ENCODE results near the gene ZNF780A.
"Not testable (repeated sequence)": the region's sequence is repeated elsewhere in the genome, so short reads cannot be mapped to it uniquely, and the experiment has no call there.

ZNF780A gene

DNA sequence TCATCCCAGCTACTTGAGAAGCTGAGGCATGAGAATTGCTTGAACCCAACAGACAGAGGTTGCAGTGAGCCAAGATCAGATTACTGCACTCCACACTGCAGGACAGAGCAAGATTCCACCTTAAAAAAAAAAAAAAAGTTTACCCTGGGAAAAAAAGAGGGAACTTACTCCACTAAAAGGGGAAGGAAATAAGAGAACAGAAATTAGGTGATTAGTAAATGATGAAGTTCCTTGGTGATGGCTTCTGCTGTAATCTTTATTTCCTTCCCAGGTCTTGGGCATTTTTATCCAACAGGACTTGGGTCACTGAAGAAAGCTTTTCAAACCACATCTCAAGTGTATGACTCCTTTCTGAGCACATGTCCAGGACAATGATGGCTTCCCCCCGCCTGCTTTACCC lies 9.3 kb downstream of the ZNF780A start:
- Histone ChIP-seq H3K4me2 (ENCODE audit: low read length) (no peak overlapping the region), H3K27me3 (ENCODE audit: control insufficient read depth, insufficient read depth, low read length) (no peaks in the 10 kb centered on the region), H3K4me1 (ENCODE audit: control insufficient read depth, insufficient read depth, low read length) (no peaks in the 10 kb centered on the region), H3K36me3 (ENCODE audit: insufficient read depth, low read length) (peaks cover 63% of the 10 kb centered on the region), H3K9me3 (replicated peaks; ENCODE audit: low read length) (no peaks in the 10 kb centered on the region), H3K4me3 (ENCODE audit: low read length) (no peak overlapping the region), H3K9ac (ENCODE audit: low read depth, low read length) (no peak overlapping the region)

DNA sequence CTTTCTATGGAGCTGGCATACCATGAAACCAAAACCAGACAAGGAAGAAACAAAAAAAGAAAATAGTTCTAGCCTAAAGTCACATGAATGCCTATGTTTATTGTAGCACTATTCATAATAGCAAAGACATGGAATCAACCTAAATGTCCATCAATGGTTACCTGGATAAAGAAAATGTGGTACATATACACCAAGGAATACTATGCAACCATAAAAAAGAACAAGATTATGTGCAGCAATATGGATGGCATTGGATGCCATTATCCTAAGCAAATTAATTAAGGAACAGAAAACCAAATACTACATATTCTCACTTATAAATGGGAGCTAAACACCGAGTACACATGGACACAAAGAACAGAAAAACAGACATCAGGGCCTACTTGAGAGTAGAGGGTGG lies 10.5 kb downstream of the ZNF780A start:
- peaks cover 75% of the 10 kb centered on the region for H3K36me3 ChIP-seq (ENCODE audit: insufficient read depth, low read length)
- no peak overlapping the region for H3K4me2 ChIP-seq (ENCODE audit: low read length)
- no peak overlapping the region for H3K4me3 ChIP-seq (ENCODE audit: low read length)
- no peaks in the 10 kb centered on the region for H3K9me3 ChIP-seq (replicated peaks; ENCODE audit: low read length)
- H3K9ac ChIP-seq (ENCODE audit: low read depth, low read length): no peak overlapping the region
- no peaks in the 10 kb centered on the region for H3K27me3 ChIP-seq (ENCODE audit: control insufficient read depth, insufficient read depth, low read length)
- no peaks in the 10 kb centered on the region for H3K4me1 ChIP-seq (ENCODE audit: control insufficient read depth, insufficient read depth, low read length)

DNA sequence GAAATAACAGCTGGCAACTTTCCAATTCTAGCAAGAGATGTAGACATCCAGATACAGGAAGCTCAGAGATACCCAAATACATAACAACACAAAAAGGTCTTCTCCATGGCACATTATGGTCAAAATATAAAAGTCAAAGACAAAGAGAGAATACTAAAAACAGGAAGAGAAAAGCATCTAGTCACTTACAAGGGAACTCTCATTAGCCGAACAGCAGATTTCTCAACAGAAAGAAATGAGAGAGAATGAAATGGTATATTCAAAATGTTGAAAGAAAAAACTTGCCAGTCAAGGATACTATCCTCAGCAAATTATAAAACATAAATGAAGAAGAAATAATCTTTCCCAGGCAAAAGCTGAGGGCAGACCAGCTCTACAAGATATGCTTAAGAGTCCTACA lies 12.4 kb downstream of the ZNF780A start:
- Histone ChIP-seq H3K9me3 (replicated peaks; ENCODE audit: low read length) (peaks cover 4% of the 10 kb centered on the region), H3K27me3 (ENCODE audit: control insufficient read depth, insufficient read depth, low read length) (no peaks in the 10 kb centered on the region), H3K4me2 (ENCODE audit: low read length) (no peak overlapping the region), H3K4me1 (ENCODE audit: control insufficient read depth, insufficient read depth, low read length) (no peaks in the 10 kb centered on the region), H3K9ac (ENCODE audit: low read depth, low read length) (no peak overlapping the region), H3K4me3 (ENCODE audit: low read length) (no peak overlapping the region), H3K36me3 (ENCODE audit: insufficient read depth, low read length) (peaks cover 84% of the 10 kb centered on the region)

DNA sequence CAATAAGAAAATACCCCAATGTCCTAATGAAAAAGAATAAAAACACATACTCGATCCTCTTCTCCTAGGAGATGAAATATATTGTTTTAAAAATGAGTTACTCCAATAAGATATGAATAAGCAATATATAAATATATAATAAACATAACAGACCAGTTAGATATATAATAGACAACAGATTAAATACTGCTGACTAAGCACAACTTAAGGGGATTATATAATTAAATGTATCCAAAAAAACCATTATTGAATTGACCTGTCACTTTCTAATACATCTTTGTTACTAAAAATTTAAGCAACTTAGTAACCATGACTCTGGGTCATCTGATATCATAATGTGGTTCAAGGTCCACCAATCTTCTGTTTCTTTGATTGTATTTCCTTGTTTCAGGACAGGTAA lies 20.7 kb downstream of the ZNF780A start:
- H3K9ac ChIP-seq (ENCODE audit: low read depth, low read length): no peak overlapping the region

DNA sequence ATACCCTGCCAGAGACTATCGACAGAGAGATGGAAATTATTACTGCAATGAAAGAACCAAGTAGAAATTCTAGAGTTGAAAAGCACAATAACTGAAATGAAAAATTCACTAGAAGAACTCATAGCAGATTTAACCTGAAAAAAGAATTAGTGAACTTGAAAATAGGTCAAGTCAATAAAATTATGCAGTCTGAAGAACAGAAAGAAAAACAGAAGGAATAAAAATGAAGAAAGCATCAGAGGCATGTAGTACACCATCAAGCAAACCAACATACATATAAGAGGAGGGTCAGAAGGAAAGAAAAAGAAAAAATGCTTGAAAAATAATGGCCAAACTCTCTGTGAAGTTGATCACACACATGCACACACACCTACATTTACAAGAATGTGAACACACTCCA lies 31.1 kb downstream of the ZNF780A start:
- Histone ChIP-seq H3K9me3 (replicated peaks; ENCODE audit: low read length) (peaks cover 5% of the 10 kb centered on the region), H3K4me2 (ENCODE audit: low read length) (no peak overlapping the region), H3K4me1 (ENCODE audit: control insufficient read depth, insufficient read depth, low read length) (peaks cover 5% of the 10 kb centered on the region), H3K27me3 (ENCODE audit: control insufficient read depth, insufficient read depth, low read length) (no peaks in the 10 kb centered on the region), H3K9ac (ENCODE audit: low read depth, low read length) (no peak overlapping the region), H3K4me3 (ENCODE audit: low read length) (no peak overlapping the region), H3K36me3 (ENCODE audit: insufficient read depth, low read length) (no peaks in the 10 kb centered on the region)

More for the DNA sequence above, 20.7 kb downstream of the ZNF780A start:
- Histone ChIP-seq H3K27me3 (ENCODE audit: control insufficient read depth, insufficient read depth, low read length) (no peaks in the 10 kb centered on the region), H3K9me3 (replicated peaks; ENCODE audit: low read length) (peaks cover 4% of the 10 kb centered on the region), H3K4me1 (ENCODE audit: control insufficient read depth, insufficient read depth, low read length) (no peaks in the 10 kb centered on the region), H3K36me3 (ENCODE audit: insufficient read depth, low read length) (peaks cover 13% of the 10 kb centered on the region), H3K4me3 (ENCODE audit: low read length) (no peak overlapping the region), H3K4me2 (ENCODE audit: low read length) (no peak overlapping the region)

DNA sequence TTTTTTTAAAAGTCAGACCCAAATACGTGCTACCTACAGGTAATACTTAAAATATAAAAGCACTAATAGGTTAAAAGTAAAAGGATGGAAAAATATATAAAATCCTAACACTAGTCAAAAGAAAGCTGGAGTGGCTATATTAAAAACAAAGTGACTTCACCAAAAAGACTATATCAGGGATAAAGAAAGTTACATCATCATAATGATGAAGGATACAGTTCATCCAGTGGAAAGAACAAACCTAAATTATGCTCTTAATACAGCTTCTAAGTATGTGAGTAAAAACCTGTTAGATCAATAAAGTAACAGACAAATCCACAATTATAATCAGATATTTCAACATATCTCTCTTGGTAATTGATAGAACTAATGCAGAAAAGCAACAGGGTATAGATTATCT lies 33.6 kb downstream of the ZNF780A start:
- H3K4me2 ChIP-seq (ENCODE audit: low read length): peak overlapping the region; percentile 87
- H3K9ac ChIP-seq (ENCODE audit: low read depth, low read length): no peak overlapping the region
- H3K27me3 ChIP-seq (ENCODE audit: control insufficient read depth, insufficient read depth, low read length): no peaks in the 10 kb centered on the region
- peaks cover 5% of the 10 kb centered on the region for H3K4me1 ChIP-seq (ENCODE audit: control insufficient read depth, insufficient read depth, low read length)
- H3K9me3 ChIP-seq (replicated peaks; ENCODE audit: low read length): peaks cover 3% of the 10 kb centered on the region
- H3K4me3 ChIP-seq (ENCODE audit: low read length): no peak overlapping the region
- no peaks in the 10 kb centered on the region for H3K36me3 ChIP-seq (ENCODE audit: insufficient read depth, low read length)

DNA sequence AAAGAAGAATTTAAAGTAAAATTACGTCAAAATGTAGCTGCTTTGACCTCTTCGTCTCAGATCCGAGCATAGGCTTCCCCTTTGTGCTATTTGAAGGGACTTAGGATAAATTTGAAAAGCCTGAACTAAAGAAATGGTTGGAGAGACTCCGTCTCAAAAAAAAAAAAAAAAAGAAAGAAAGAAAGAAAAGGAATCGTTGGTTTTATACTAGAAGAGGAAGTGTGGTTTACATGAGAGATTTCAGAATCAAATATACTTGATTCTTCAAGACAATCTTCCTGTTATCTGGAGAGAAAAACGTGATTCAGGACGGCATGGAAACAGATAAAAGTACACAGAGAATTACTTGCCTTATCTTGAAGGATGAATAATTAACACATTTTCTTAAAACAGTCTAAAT lies 34.2 kb downstream of the ZNF780A start:
- Histone ChIP-seq H3K4me3 (ENCODE audit: low read length) (peak overlapping the region; percentile 77), H3K9ac (ENCODE audit: low read depth, low read length) (peak overlapping the region; percentile 69), H3K4me1 (ENCODE audit: control insufficient read depth, insufficient read depth, low read length) (peaks cover 5% of the 10 kb centered on the region), H3K36me3 (ENCODE audit: insufficient read depth, low read length) (no peaks in the 10 kb centered on the region), H3K4me2 (ENCODE audit: low read length) (peak overlapping the region; percentile 87), H3K9me3 (replicated peaks; ENCODE audit: low read length) (peaks cover 3% of the 10 kb centered on the region), H3K27me3 (ENCODE audit: control insufficient read depth, insufficient read depth, low read length) (no peaks in the 10 kb centered on the region)

DNA sequence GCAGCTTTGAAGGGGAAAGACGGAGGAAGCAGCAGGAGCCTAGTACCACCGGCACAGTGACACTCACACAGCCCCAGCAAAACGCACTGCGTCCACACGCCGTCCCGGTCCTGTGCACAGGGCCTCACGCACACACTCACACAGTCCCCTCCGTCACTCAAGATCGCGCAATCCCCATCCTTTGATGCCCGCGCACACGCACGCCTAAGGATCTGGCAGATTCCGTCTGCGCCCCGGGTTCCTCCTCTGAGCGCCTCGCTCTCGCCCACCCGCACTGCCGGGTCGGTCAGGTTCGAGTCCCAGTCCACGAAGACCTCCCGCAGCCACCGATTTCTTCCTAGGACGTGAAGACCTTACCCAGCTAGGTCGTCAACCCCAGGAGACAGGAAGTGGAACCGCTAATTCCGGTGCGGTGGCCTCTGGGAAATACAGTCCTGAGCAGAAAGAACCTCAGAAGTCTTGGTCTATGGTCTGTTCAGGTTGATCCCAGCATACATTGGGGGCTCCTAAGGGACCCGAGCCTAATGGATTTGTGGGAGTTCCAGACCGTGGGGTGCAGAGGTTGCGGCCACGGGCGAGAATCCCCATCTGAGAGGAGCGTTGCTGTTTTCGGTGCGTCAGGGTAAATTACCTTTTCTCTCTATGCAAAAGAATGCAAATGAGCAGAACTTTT lies 34.8 kb downstream of the ZNF780A start, which contains the start of gene ZNF780B:
Gene ZNF780B (minus strand): TSS at position 400 of the 673 bp plus-strand sequence. CDS start 5,899 bp downstream, outside the sequence.
- H3K4me1 ChIP-seq (ENCODE audit: control insufficient read depth, insufficient read depth, low read length): peaks cover 5% of the 10 kb centered on the region
- H3K9me3 ChIP-seq (replicated peaks; ENCODE audit: low read length): peaks cover 3% of the 10 kb centered on the region
- H3K4me2 ChIP-seq (ENCODE audit: low read length): peak within 1 kb of the TSS; percentile 87
- H3K36me3 ChIP-seq (ENCODE audit: insufficient read depth, low read length): no peaks in the 10 kb centered on the region
- no peaks in the 10 kb centered on the region for H3K27me3 ChIP-seq (ENCODE audit: control insufficient read depth, insufficient read depth, low read length)
- peak within 1 kb of the TSS; percentile 69 for H3K9ac ChIP-seq (ENCODE audit: low read depth, low read length)
- H3K4me3 ChIP-seq (ENCODE audit: low read length): peak within 1 kb of the TSS; percentile 77

DNA sequence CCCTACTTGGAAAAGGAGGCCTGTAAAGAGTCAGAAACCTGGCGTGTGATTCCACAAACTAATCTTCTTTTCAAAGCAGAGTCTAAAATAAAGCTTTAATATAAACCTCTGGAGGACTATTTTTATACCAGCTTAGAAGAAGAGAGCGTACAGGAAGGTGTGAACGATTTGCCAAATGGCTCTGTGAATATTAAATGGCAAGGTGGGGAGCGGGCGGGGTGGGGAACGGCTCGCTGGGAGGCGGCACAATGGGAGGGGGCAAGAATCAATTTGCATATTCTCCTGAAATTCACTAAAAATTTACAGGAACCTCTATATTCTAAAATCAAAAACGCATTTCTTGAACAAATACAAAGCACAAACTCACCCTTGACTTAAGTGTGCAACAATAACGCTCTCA lies 35.7 kb downstream of the ZNF780A start:
- H3K9ac ChIP-seq (ENCODE audit: low read depth, low read length): peak overlapping the region; percentile 69
- H3K4me2 ChIP-seq (ENCODE audit: low read length): peak overlapping the region; percentile 87
- H3K36me3 ChIP-seq (ENCODE audit: insufficient read depth, low read length): no peaks in the 10 kb centered on the region
- peaks cover 5% of the 10 kb centered on the region for H3K4me1 ChIP-seq (ENCODE audit: control insufficient read depth, insufficient read depth, low read length)
- H3K4me3 ChIP-seq (ENCODE audit: low read length): peak overlapping the region; percentile 77
- peaks cover 3% of the 10 kb centered on the region for H3K9me3 ChIP-seq (replicated peaks; ENCODE audit: low read length)
- no peaks in the 10 kb centered on the region for H3K27me3 ChIP-seq (ENCODE audit: control insufficient read depth, insufficient read depth, low read length)

DNA sequence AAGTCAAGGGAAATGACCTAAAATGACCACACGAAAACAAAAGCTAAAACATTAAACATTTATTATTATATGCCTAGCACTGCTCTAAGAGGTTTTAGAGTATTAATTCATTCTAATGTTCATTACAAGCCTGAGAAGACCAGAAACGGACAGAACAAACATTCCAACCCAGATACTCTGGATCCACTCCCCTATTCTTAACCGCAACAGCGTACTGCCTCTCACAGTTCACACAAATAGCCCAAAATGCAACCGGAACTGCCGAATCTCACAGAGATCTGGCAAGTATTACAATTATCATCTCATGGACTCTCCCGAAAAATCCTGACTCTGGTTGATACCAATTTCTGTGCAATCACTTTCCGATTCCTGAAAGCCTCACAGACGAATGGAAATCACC lies 36.1 kb downstream of the ZNF780A start:
- peak overlapping the region; percentile 87 for H3K4me2 ChIP-seq (ENCODE audit: low read length)
- no peak overlapping the region for H3K9ac ChIP-seq (ENCODE audit: low read depth, low read length)
- peaks cover 5% of the 10 kb centered on the region for H3K4me1 ChIP-seq (ENCODE audit: control insufficient read depth, insufficient read depth, low read length)
- peaks cover under 1% of the 10 kb centered on the region for H3K9me3 ChIP-seq (replicated peaks; ENCODE audit: low read length)
- peak overlapping the region; percentile 77 for H3K4me3 ChIP-seq (ENCODE audit: low read length)
- no peaks in the 10 kb centered on the region for H3K36me3 ChIP-seq (ENCODE audit: insufficient read depth, low read length)
- H3K27me3 ChIP-seq (ENCODE audit: control insufficient read depth, insufficient read depth, low read length): no peaks in the 10 kb centered on the region

DNA sequence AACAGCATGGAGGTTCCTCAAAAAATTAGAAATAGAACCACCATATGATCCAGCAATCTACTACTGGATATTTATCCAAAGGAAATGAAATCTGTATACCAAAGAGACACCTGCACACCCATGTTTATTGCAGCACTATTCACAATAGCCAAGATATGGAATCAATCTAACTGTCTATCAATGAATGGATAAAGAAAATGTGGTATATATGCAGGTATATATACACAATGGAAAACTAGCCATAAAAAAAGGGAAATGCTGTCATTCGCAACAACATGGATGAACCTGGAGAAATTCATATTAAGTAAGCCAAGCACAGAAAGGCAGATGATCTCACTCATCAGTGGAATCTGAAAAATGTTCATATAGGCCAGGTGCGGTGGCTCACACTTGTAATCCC lies 37.3 kb downstream of the ZNF780A start:
- H3K27me3 ChIP-seq (ENCODE audit: control insufficient read depth, insufficient read depth, low read length): no peaks in the 10 kb centered on the region
- H3K36me3 ChIP-seq (ENCODE audit: insufficient read depth, low read length): peaks cover 4% of the 10 kb centered on the region
- H3K4me2 ChIP-seq (ENCODE audit: low read length): no peak overlapping the region
- H3K4me3 ChIP-seq (ENCODE audit: low read length): no peak overlapping the region
- no peak overlapping the region for H3K9ac ChIP-seq (ENCODE audit: low read depth, low read length)
- H3K9me3 ChIP-seq (replicated peaks; ENCODE audit: low read length): no peaks in the 10 kb centered on the region
- peaks cover 5% of the 10 kb centered on the region for H3K4me1 ChIP-seq (ENCODE audit: control insufficient read depth, insufficient read depth, low read length)

DNA sequence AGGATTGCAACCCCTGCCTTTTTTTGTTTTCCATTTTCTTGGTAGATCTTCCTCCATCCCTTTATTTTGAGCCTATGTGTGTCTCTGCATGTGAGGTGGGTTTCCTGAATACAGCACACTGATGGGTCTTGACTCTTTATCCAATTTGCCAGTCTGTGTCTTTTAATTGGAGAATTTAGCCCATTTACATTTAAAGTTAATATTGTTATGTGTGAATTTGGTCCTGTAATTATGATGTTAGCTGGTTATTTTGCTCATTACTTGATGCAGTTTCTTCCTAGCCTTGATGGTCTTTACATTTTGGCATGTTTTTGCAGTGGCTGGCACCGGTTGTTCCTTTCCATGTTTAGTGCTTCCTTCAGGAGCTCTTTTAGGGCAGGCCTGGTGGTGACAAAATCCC lies 49.0 kb downstream of the ZNF780A start:
- peaks cover 16% of the 10 kb centered on the region for H3K9me3 ChIP-seq (replicated peaks; ENCODE audit: low read length)
- H3K36me3 ChIP-seq (ENCODE audit: insufficient read depth, low read length): peaks cover 28% of the 10 kb centered on the region
- not testable (repeated sequence) for H3K4me1 ChIP-seq (ENCODE audit: control insufficient read depth, insufficient read depth, low read length); H3K9ac ChIP-seq (ENCODE audit: low read depth, low read length); H3K4me2 ChIP-seq (ENCODE audit: low read length); H3K4me3 ChIP-seq (ENCODE audit: low read length); H3K27me3 ChIP-seq (ENCODE audit: control insufficient read depth, insufficient read depth, low read length)

Measured in skeletal muscle satellite cell (primary cell).